Activated effector memory CD4-positive, alpha-beta T cell treated with Interleukin-2 at 50 U/mL for 16 hours (primary cell): ENCODE measurements around the gene KRT74.
"Not testable (repeated sequence)": the region's sequence is repeated elsewhere in the genome, so short reads cannot be mapped to it uniquely, and the experiment has no call there.

Experiments used
- DNase-seq: peaks from one replicate; pipeline ENCODE4 v3.0.0-alpha.2; 2020

KRT74 gene

GRCh38 chr12:52601671-52602070 lies 28.0 kb upstream of the KRT74 start:
- DNase-seq = no peak

GRCh38 chr12:52600941-52601481 lies 27.4 kb upstream of the KRT74 start, which contains the start of gene KRT72:
TSS of gene KRT72 (minus strand) at chr12:52601463. CDS start at chr12:52601452, 11 bp downstream.
- no peak for DNase-seq

- DNase-seq = no peak
Observed at GRCh38 chr12:52600475-52600874, 26.8 kb upstream of the KRT74 start.

- no peak for DNase-seq
Observed at GRCh38 chr12:52600071-52600470, 26.4 kb upstream of the KRT74 start.

GRCh38 chr12:52598966-52599365 lies 25.3 kb upstream of the KRT74 start:
- no peak for DNase-seq

- DNase-seq = not testable (repeated sequence)
Observed at GRCh38 chr12:52594237-52594636, 20.6 kb upstream of the KRT74 start.

GRCh38 chr12:52591521-52591920 lies 17.9 kb upstream of the KRT74 start:
- no peak for DNase-seq

GRCh38 chr12:52590021-52590420 lies 16.4 kb upstream of the KRT74 start:
- no peak for DNase-seq

GRCh38 chr12:52587563-52587962 lies 13.9 kb upstream of the KRT74 start:
- DNase-seq = no peak

- peak; percentile 41 for DNase-seq
Observed at GRCh38 chr12:52585946-52586345, 12.3 kb upstream of the KRT74 start.

- no peak for DNase-seq
Observed at GRCh38 chr12:52585066-52585465, 11.4 kb upstream of the KRT74 start.

- DNase-seq = no peak
Observed at GRCh38 chr12:52584156-52584682, 10.6 kb upstream of the KRT74 start.

GRCh38 chr12:52582971-52583456 lies 9.4 kb upstream of the KRT74 start:
- peak; percentile 37 for DNase-seq

GRCh38 chr12:52582486-52582885 lies 8.8 kb upstream of the KRT74 start:
- no peak for DNase-seq

- DNase-seq = no peak
Observed at GRCh38 chr12:52581481-52581880, 7.8 kb upstream of the KRT74 start.

- no peak for DNase-seq
Observed at GRCh38 chr12:52581066-52581465, 7.4 kb upstream of the KRT74 start.

- DNase-seq = no peak
Observed at GRCh38 chr12:52580496-52580895, 6.9 kb upstream of the KRT74 start.

- no peak for DNase-seq
Observed at GRCh38 chr12:52579468-52580465, 6.1 kb upstream of the KRT74 start.

- no peak for DNase-seq
Observed at GRCh38 chr12:52578469-52578868, 4.8 kb upstream of the KRT74 start.

GRCh38 chr12:52577316-52577715 lies 3.7 kb upstream of the KRT74 start:
- no peak for DNase-seq

- DNase-seq = no peak
Observed at GRCh38 chr12:52575948-52576347, 2.3 kb upstream of the KRT74 start.

- DNase-seq = no peak
Observed at GRCh38 chr12:52575256-52575655, 1.6 kb upstream of the KRT74 start.

- no peak for DNase-seq
Observed at GRCh38 chr12:52573306-52573705, 337 bp downstream of the KRT74 start.

- DNase-seq = no peak
Observed at GRCh38 chr12:52570511-52570910, 3.1 kb downstream of the KRT74 start.
